Measurements from ENCODE around the gene MSI2.

GRCh38 chr17:57563958-57564357 lies 307.6 kb downstream of the MSI2 start:
- TF ChIP-seq POLR2AphosphoS5 (IDR thresholded peaks at IDR 0.05; ENCODE audit: borderline replicate concordance, low read depth, low read length) (no peak), EZH2 (IDR thresholded peaks at IDR 0.05) (no peak), FOXP2 (optimal IDR thresholded peaks at IDR 0.05; ENCODE audit: control extremely low read depth, extremely low read length, insufficient read depth) (no peak)

Measured in SK-N-MC (cell line).